B cell (primary cell): ENCODE data around the gene ANKS1A. TPM values are rescaled to one million over a fixed set of nuclear protein-coding genes. Genes with fewer than 3 reads are reported as not detected.

Experiments used
- ATAC-seq: fragments of 200-7000 bp; cut with Tn5 transposase; one replicate; pipeline ENCODE4 v1.10.0; 2021; ENCODE audit warnings: low read depth, mild to moderate bottlenecking, moderate number of reproducible peaks, moderate library complexity
- CTCF ChIA-PET: fragments of 350-600 bp; sonication (Branson Sonifier 250); formaldehyde crosslinking; loops from one replicate; lab custom pipeline; 2021; ENCODE audit warnings: antibody characterized with exemption, inconsistent platforms; lab: Charles Lee
- POLR2A ChIA-PET: fragments of 350-600 bp; sonication (Branson Sonifier 250); formaldehyde crosslinking; loops from one replicate; lab custom pipeline; 2021; ENCODE audit warnings: antibody characterized with exemption; lab: Charles Lee
- DNase-seq: peaks from one replicate; pipeline ENCODE4 v3.0.0; 2013
- H2AFZ ChIP-seq: 2 replicates; pipeline ENCODE4 v1.6.1; 2012; ENCODE audit warnings: mild to moderate bottlenecking, low read depth, low read length; ENCODE audit not compliant: insufficient read depth, poor library complexity, severe bottlenecking
- H3K27ac ChIP-seq, 2 donors: 1 replicate in 1 of 2; 2 replicates in 1 of 2; pipeline ENCODE4 v1.5.1; 2012 to 2013; ENCODE audit warnings: low read length in 2 of 2, mild to moderate bottlenecking in 2 of 2, moderate library complexity in 1 of 2
- H3K27me3 ChIP-seq, 4 experiments: fragments of 200-600 bp in 1 of 4; sonication (generic) in 1 of 4; replicated peaks in 1 of 4; 1 replicate in 2 of 4; 2 replicates in 2 of 4; pipeline versions ENCODE4 v1.6.1 to v1.7.0; 2013 to 2016; ENCODE audit warnings: low read length in 3 of 4, mild to moderate bottlenecking in 2 of 4, mixed read lengths in 1 of 4, moderate library complexity in 1 of 4; ENCODE audit not compliant: insufficient read depth in 4 of 4, control insufficient read depth in 3 of 4; ENCODE audit errors: control extremely low read depth in 1 of 4
- H3K36me3 ChIP-seq, 2 experiments: replicated peaks in 1 of 2; 1 replicate in 1 of 2; 2 replicates in 1 of 2; pipeline versions ENCODE4 v1.6.1 to v1.7.1; 2013; ENCODE audit warnings: low read length in 1 of 2; ENCODE audit not compliant: insufficient read depth in 2 of 2, control insufficient read depth in 1 of 2; ENCODE audit errors: control extremely low read depth in 1 of 2, extremely low read depth in 1 of 2
- H3K4me1 ChIP-seq, 2 donors: fragments of 200-600 bp in 1 of 2; sonication (generic) in 1 of 2; 1 replicate in 1 of 2; 2 replicates in 1 of 2; pipeline versions ENCODE4 v1.5.1 to v1.6.1; 2013 to 2017; ENCODE audit warnings: low read length in 2 of 2; ENCODE audit not compliant: control insufficient read depth in 2 of 2, insufficient read depth in 2 of 2
- H3K4me2 ChIP-seq: replicated peaks from 2 replicates; pipeline ENCODE3; 2012; ENCODE audit warnings: mild to moderate bottlenecking, low read depth, low read length; ENCODE audit not compliant: poor library complexity, severe bottlenecking
- H3K4me3 ChIP-seq, 5 experiments: fragments of 200-600 bp in 1 of 5; sonication (generic) in 1 of 5; 1 replicate in 3 of 5; 2 replicates in 2 of 5; pipeline versions ENCODE4 v1.5.1 to v1.7.0; 2011 to 2016; ENCODE audit warnings: low read length in 4 of 5, mild to moderate bottlenecking in 4 of 5, low read depth in 2 of 5, control low read depth in 1 of 5, moderate library complexity in 1 of 5; ENCODE audit not compliant: insufficient read depth in 1 of 5; ENCODE audit errors: control extremely low read depth in 1 of 5, extremely low read depth in 1 of 5
- H3K79me2 ChIP-seq: fragments of 200-600 bp; sonication (generic); one replicate; pipeline ENCODE4 v1.6.0; 2016; ENCODE audit warnings: low read length; ENCODE audit not compliant: control insufficient read depth, insufficient read depth
- H3K9ac ChIP-seq: fragments of 200-600 bp; sonication (generic); 2 replicates; pipeline ENCODE4 v1.6.1; 2017; ENCODE audit warnings: mild to moderate bottlenecking, low read length, moderate library complexity
- H3K9me3 ChIP-seq, 3 donors: one replicate each; pipeline versions ENCODE4 v1.6.1 to v1.7.1; 2013; ENCODE audit warnings: low read length in 2 of 3; ENCODE audit not compliant: control insufficient read depth in 2 of 3, insufficient read depth in 1 of 3; ENCODE audit errors: control extremely low read depth in 1 of 3
- H4K20me1 ChIP-seq: 2 replicates; pipeline ENCODE4 v1.6.0; 2012; ENCODE audit warnings: mild to moderate bottlenecking, low read length; ENCODE audit not compliant: insufficient read depth, control insufficient read depth, poor library complexity, severe bottlenecking
- H3K27ac Mint-ChIP-seq: one replicate; pipeline ENCODE4 v1.8.0; 2021; ENCODE audit warnings: mixed read lengths
- H3K27me3 Mint-ChIP-seq: one replicate; pipeline ENCODE4 v1.8.0; 2021; ENCODE audit warnings: mixed read lengths
- H3K4me1 Mint-ChIP-seq: one replicate; pipeline ENCODE4 v1.8.0; 2021; ENCODE audit warnings: mixed read lengths
- H3K4me3 Mint-ChIP-seq: one replicate; pipeline ENCODE4 v1.8.0; 2021; ENCODE audit warnings: mixed read lengths
- H3K9me3 Mint-ChIP-seq: one replicate; pipeline ENCODE4 v1.8.0; 2022; ENCODE audit warnings: mixed read lengths; ENCODE audit not compliant: insufficient read depth
- CTCF ChIP-seq: fragments of 200-600 bp; IDR thresholded peaks from one replicate; pipeline ENCODE4 v1.8.0; 2022; ENCODE audit warnings: antibody characterized with exemption, mild to moderate bottlenecking
- EZH2 ChIP-seq: IDR thresholded peaks from 2 replicates; pipeline ENCODE4 v1.6.1; 2012; ENCODE audit warnings: borderline replicate concordance, low read depth, mild to moderate bottlenecking, moderate library complexity, low read length; ENCODE audit not compliant: insufficient read depth, poor library complexity, severe bottlenecking
- WGBS: methylation state at CpG from one replicate; pipeline ENCODE4 v1.1.5; 2013; ENCODE audit warnings: missing lambda C conversion rate; ENCODE audit not compliant: insufficient coverage; 5-methylcytosine and 5-hydroxymethylcytosine counted together
- intact Hi-C: fragments of 100-400 bp; cut with micrococcal nuclease; formaldehyde crosslinking; loops from one replicate; pipeline ENCODE4 v1.10.0; 2022
- polyA plus RNA-seq: library from polyadenylated mRNA; depleted of rRNA; stranded (reverse); fragments of >200 nt; gene quantifications from 2 replicates; pipeline ENCODE4 v1.2.3, GENCODE V29; 2012
- total RNA-seq, 2 donors: library from RNA; stranded (reverse); fragments of 120-200 nt in 1 of 2; gene quantifications; 1 replicate in 1 of 2; 2 replicates in 1 of 2; pipeline versions ENCODE4 v1.2.3 to v1.2.4, GENCODE V29; 2013 to 2022

Gene ANKS1A
- total and polyA plus RNA-seq, 2 donors (not counting 1 experiment from before 2014, with no cell fraction given): 3.4 to 19.7 TPM

- ATAC-seq: no peak
- H3K27ac Mint-ChIP-seq: no peak overlapping the region
- Histone ChIP-seq H3K9me3 (no peaks in the 10 kb centered on the region), H4K20me1 (no peaks in the 10 kb centered on the region), H3K4me2 (no peak overlapping the region), H3K4me3 (no peak overlapping the region), H3K79me2 (no peaks in the 10 kb centered on the region), H3K9ac (no peak overlapping the region), H3K27me3 (no peaks in the 10 kb centered on the region), H3K27ac (no peak overlapping the region), H2AFZ (no peak overlapping the region), H3K4me1 (no peaks in the 10 kb centered on the region), H3K36me3 (no peaks in the 10 kb centered on the region)
- ChIA-PET CTCF (no interaction called here), POLR2A (no interaction called here)
- H3K9me3 Mint-ChIP-seq: no peaks in the 10 kb centered on the region
- no CpG with 5 or more reads among the region's 2 CpGs for WGBS
- H3K4me3 Mint-ChIP-seq: no peak overlapping the region
- H3K4me1 Mint-ChIP-seq: peaks cover 1% of the 10 kb centered on the region
- intact Hi-C loops: no loop called here
- TF ChIP-seq CTCF (no peak), EZH2 (no peak)
- no peaks in the 10 kb centered on the region for H3K27me3 Mint-ChIP-seq
- DNase-seq: no peak
Measured at GRCh38 chr6:35030099-35030498, 141.0 kb downstream of the ANKS1A start.

- intact Hi-C loops: no loop called here
- Histone ChIP-seq H3K27ac (no peak overlapping the region), H3K27me3 (no peaks in the 10 kb centered on the region), H3K4me1 (no peaks in the 10 kb centered on the region), H3K4me3 (no peak overlapping the region), H2AFZ (no peak overlapping the region), H3K9ac (no peak overlapping the region), H3K36me3 (no peaks in the 10 kb centered on the region), H3K79me2 (no peaks in the 10 kb centered on the region), H3K9me3 (no peaks in the 10 kb centered on the region), H4K20me1 (no peaks in the 10 kb centered on the region), H3K4me2 (no peak overlapping the region)
- peaks cover 3% of the 10 kb centered on the region for H3K4me1 Mint-ChIP-seq
- no peak for TF ChIP-seq EZH2
- no peak for TF ChIP-seq CTCF
- H3K27me3 Mint-ChIP-seq: no peaks in the 10 kb centered on the region
- ChIA-PET POLR2A (no interaction called here), CTCF (no interaction called here)
- H3K4me3 Mint-ChIP-seq: no peak overlapping the region
- no peaks in the 10 kb centered on the region for H3K9me3 Mint-ChIP-seq
- no peak for DNase-seq
- no peak for ATAC-seq
- WGBS: 97% methylated on average over 4 of the region's 5 CpGs
- no peak overlapping the region for H3K27ac Mint-ChIP-seq
Measured at GRCh38 chr6:35031611-35032529, 142.8 kb downstream of the ANKS1A start.
